GM18907 (cell line): ENCODE results near the gene AKAP14.
"Not testable (repeated sequence)": the region's sequence is repeated elsewhere in the genome, so short reads cannot be mapped to it uniquely, and the experiment has no call there.

ENCODE experiments used
- ATAC-seq: cut with Tn5 transposase; IDR thresholded peaks from one replicate; pipeline ENCODE4 v1.9.1; 2021; ENCODE audit warnings: mild to moderate bottlenecking, moderate library complexity; ENCODE audit not compliant: unreplicated experiment

AKAP14 gene

GRCh38 chrX:119895843-119896326 is at the start of gene AKAP14:
TSS of gene AKAP14 (plus strand) at chrX:119895893. CDS start at chrX:119903224, 7,331 bp downstream.
- no peak for ATAC-seq

GRCh38 chrX:119852382-119853353 is 43.0 kb upstream of the AKAP14 start, which contains the start of gene UPF3B:
TSS of gene UPF3B (minus strand) at chrX:119852963. CDS start at chrX:119852928, 35 bp downstream.
- peak; percentile 97 for ATAC-seq

GRCh38 chrX:119853444-119853843 is 42.2 kb upstream of the AKAP14 start:
- ATAC-seq = no peak

GRCh38 chrX:119870626-119871131 is 25.0 kb upstream of the AKAP14 start:
- ATAC-seq = peak; percentile 27

- ATAC-seq = peak; percentile 40
These were observed 24.5 kb upstream of the AKAP14 start for GRCh38 chrX:119871245-119871598.

- peak; percentile 93 for ATAC-seq
These were observed 23.9 kb upstream of the AKAP14 start, which contains the start of the genes NDUFA1 and RNF113A for GRCh38 chrX:119871599-119872395. TSS of gene NDUFA1 (plus strand) at chrX:119871832. CDS start at chrX:119871912, 80 bp downstream. TSS of gene RNF113A (minus strand) at chrX:119871733. CDS start at chrX:119871613, 120 bp downstream.

GRCh38 chrX:119878740-119879139 is 17.0 kb upstream of the AKAP14 start:
- no peak for ATAC-seq

GRCh38 chrX:119880076-119880475 is 15.6 kb upstream of the AKAP14 start:
- ATAC-seq = peak; percentile 23

- ATAC-seq = peak; percentile 94
These were observed 14.9 kb upstream of the AKAP14 start for GRCh38 chrX:119880552-119881437.

GRCh38 chrX:119885554-119886428 is 9.9 kb upstream of the AKAP14 start:
- ATAC-seq = no peak

GRCh38 chrX:119887721-119888425 is 7.8 kb upstream of the AKAP14 start:
- peak; percentile 85 for ATAC-seq

- not testable (repeated sequence) for ATAC-seq
These were observed 5.1 kb upstream of the AKAP14 start for GRCh38 chrX:119890626-119891025.

- ATAC-seq = not testable (repeated sequence)
These were observed 3.6 kb upstream of the AKAP14 start for GRCh38 chrX:119891961-119892692.

- ATAC-seq = no peak
These were observed 3.4 kb downstream of the AKAP14 start for GRCh38 chrX:119899125-119899524.

- ATAC-seq = no peak
These were observed 5.3 kb downstream of the AKAP14 start for GRCh38 chrX:119900976-119901375.

GRCh38 chrX:119916310-119916709 is 20.6 kb downstream of the AKAP14 start:
- ATAC-seq = no peak

- no peak for ATAC-seq
These were observed 22.2 kb downstream of the AKAP14 start for GRCh38 chrX:119917877-119918276.
